ENCODE data around the gene SPINT3. TPM values are rescaled to one million over a fixed set of nuclear protein-coding genes. Genes with fewer than 3 reads are reported as not detected.

SPINT3 gene
- total and polyA plus RNA-seq, 5 donors, result not detected

GRCh38 chr20:45470937-45471336, 44.5 kb downstream of the SPINT3 start:
- no peaks in the 10 kb centered on the region for H3K9me3 ChIP-seq (ENCODE audit: control insufficient read depth, low read length)
- no peak overlapping the region for H3K27ac ChIP-seq (ENCODE audit: low read length)
- no peaks in the 10 kb centered on the region for H3K27me3 ChIP-seq (ENCODE audit: control insufficient read depth, insufficient read depth)
- DNase-seq, result no peak
- ATAC-seq, result peak; percentile 20 to 36
- intact Hi-C loops (cut with DNase I), result no loop called here
- WGBS, result 20% methylated on average over 10 of the region's 10 CpGs
- H3K4me3 ChIP-seq (ENCODE audit: low read length), result peak overlapping the region; percentile 63
- no peaks in the 10 kb centered on the region for H3K4me1 ChIP-seq (ENCODE audit: control insufficient read depth, insufficient read depth, low read length)

- 1% methylated on average over 50 of the region's 50 CpGs for WGBS
- intact Hi-C loops (cut with DNase I), result no loop called here
- Histone ChIP-seq H3K27me3 (ENCODE audit: control insufficient read depth, insufficient read depth) (no peaks in the 10 kb centered on the region), H3K4me1 (ENCODE audit: control insufficient read depth, insufficient read depth, low read length) (no peaks in the 10 kb centered on the region), H3K27ac (ENCODE audit: low read length) (no peak overlapping the region), H3K4me3 (ENCODE audit: low read length) (peak overlapping the region; percentile 63), H3K9me3 (ENCODE audit: control insufficient read depth, low read length) (no peaks in the 10 kb centered on the region)
- ATAC-seq, result peak; percentile 89 to 91
- DNase-seq, result peak; percentile 40 to 77 (median 75)
Observed at GRCh38 chr20:45470262-45470931, 45.0 kb downstream of the SPINT3 start.

GRCh38 chr20:45469336-45470261, 45.8 kb downstream of the SPINT3 start, which contains the start of gene WFDC2:
WFDC2 (plus strand) TSS chr20:45469753; CDS start chr20:45469782, 29 bp downstream.
- H3K4me3 ChIP-seq (ENCODE audit: low read length), result peak within 1 kb of the TSS; percentile 63
- peak in 1 of 3 donors; percentile 57 for DNase-seq
- no peaks in the 10 kb centered on the region for H3K9me3 ChIP-seq (ENCODE audit: control insufficient read depth, low read length)

GRCh38 chr20:45467861-45468260, 47.6 kb downstream of the SPINT3 start:
- ATAC-seq (no peak), DNase-seq (no peak)
- no peaks in the 10 kb centered on the region for H3K4me1 ChIP-seq (ENCODE audit: control insufficient read depth, insufficient read depth, low read length)
- H3K27ac ChIP-seq (ENCODE audit: low read length), result no peak overlapping the region
- no peak overlapping the region for H3K4me3 ChIP-seq (ENCODE audit: low read length)
- no peaks in the 10 kb centered on the region for H3K27me3 ChIP-seq (ENCODE audit: control insufficient read depth, insufficient read depth)
- intact Hi-C loops (cut with DNase I), result no loop called here
- 51% methylated on average over 3 of the region's 3 CpGs for WGBS
- H3K9me3 ChIP-seq (ENCODE audit: control insufficient read depth, low read length), result no peaks in the 10 kb centered on the region

More at GRCh38 chr20:45469336-45470261, 45.8 kb downstream of the SPINT3 start, which contains the start of gene WFDC2:
- ATAC-seq, result peak; percentile 39 to 40
- intact Hi-C loops (cut with DNase I), result no loop called here
- Histone ChIP-seq H3K27me3 (ENCODE audit: control insufficient read depth, insufficient read depth) (no peaks in the 10 kb centered on the region), H3K4me1 (ENCODE audit: control insufficient read depth, insufficient read depth, low read length) (no peaks in the 10 kb centered on the region), H3K27ac (ENCODE audit: low read length) (no peak within 1 kb of the TSS)
- 6% methylated on average over 54 of the region's 54 CpGs for WGBS

- intact Hi-C loops (cut with DNase I), result no loop called here
- Histone ChIP-seq H3K9me3 (ENCODE audit: control insufficient read depth, low read length) (no peaks in the 10 kb centered on the region), H3K4me1 (ENCODE audit: control insufficient read depth, insufficient read depth, low read length) (no peaks in the 10 kb centered on the region), H3K27ac (ENCODE audit: low read length) (no peak overlapping the region), H3K27me3 (ENCODE audit: control insufficient read depth, insufficient read depth) (no peaks in the 10 kb centered on the region), H3K4me3 (ENCODE audit: low read length) (no peak overlapping the region)
- ATAC-seq, result no peak
- no peak for DNase-seq
- 86% methylated on average over 6 of the region's 6 CpGs for WGBS
Observed at GRCh38 chr20:45467172-45467571, 48.2 kb downstream of the SPINT3 start.

- Histone ChIP-seq H3K4me3 (ENCODE audit: low read length) (no peak overlapping the region), H3K27me3 (ENCODE audit: control insufficient read depth, insufficient read depth) (no peaks in the 10 kb centered on the region), H3K9me3 (ENCODE audit: control insufficient read depth, low read length) (no peaks in the 10 kb centered on the region), H3K4me1 (ENCODE audit: control insufficient read depth, insufficient read depth, low read length) (no peaks in the 10 kb centered on the region), H3K27ac (ENCODE audit: low read length) (no peak overlapping the region)
- ATAC-seq, result no peak
- intact Hi-C loops (cut with DNase I), result no loop called here
- DNase-seq, result no peak
- WGBS, result 63% methylated on average over 1 of the region's 1 CpG
Observed at GRCh38 chr20:45465491-45466266, 49.7 kb downstream of the SPINT3 start.

GRCh38 chr20:45463709-45464108, 51.7 kb downstream of the SPINT3 start:
- DNase-seq (no peak), ATAC-seq (no peak)
- H3K27me3 ChIP-seq (ENCODE audit: control insufficient read depth, insufficient read depth), result no peaks in the 10 kb centered on the region

GRCh38 chr20:45462711-45463509, 52.5 kb downstream of the SPINT3 start:
- no peak for DNase-seq

More at GRCh38 chr20:45463709-45464108, 51.7 kb downstream of the SPINT3 start:
- intact Hi-C loops (cut with DNase I), result no loop called here
- Histone ChIP-seq H3K4me3 (ENCODE audit: low read length) (no peak overlapping the region), H3K27ac (ENCODE audit: low read length) (no peak overlapping the region), H3K4me1 (ENCODE audit: control insufficient read depth, insufficient read depth, low read length) (no peaks in the 10 kb centered on the region), H3K9me3 (ENCODE audit: control insufficient read depth, low read length) (no peaks in the 10 kb centered on the region)
- WGBS, result 50% methylated on average over 4 of the region's 4 CpGs

More at GRCh38 chr20:45462711-45463509, 52.5 kb downstream of the SPINT3 start:
- no peak for ATAC-seq
- Histone ChIP-seq H3K27ac (ENCODE audit: low read length) (no peak overlapping the region), H3K27me3 (ENCODE audit: control insufficient read depth, insufficient read depth) (no peaks in the 10 kb centered on the region), H3K4me1 (ENCODE audit: control insufficient read depth, insufficient read depth, low read length) (no peaks in the 10 kb centered on the region), H3K9me3 (ENCODE audit: control insufficient read depth, low read length) (no peaks in the 10 kb centered on the region), H3K4me3 (ENCODE audit: low read length) (no peak overlapping the region)
- 81% methylated on average over 6 of the region's 6 CpGs for WGBS
- intact Hi-C loops (cut with DNase I), result no loop called here
